D341Med (cell line): ENCODE results near the gene ING5.

ENCODE experiments used
- DNase-seq: peaks from one replicate; pipeline ENCODE4 v3.0.0; 2012; ENCODE audit warnings: low spot score

The ING5 gene

GRCh38 chr2:241776336-241777169 is 74.7 kb downstream of the ING5 start, which contains the start of gene GAL3ST2:
Gene GAL3ST2 (plus strand): TSS chr2:241776822. CDS start chr2:241776956, 134 bp downstream.
- peak; percentile 17 for DNase-seq

DNA sequence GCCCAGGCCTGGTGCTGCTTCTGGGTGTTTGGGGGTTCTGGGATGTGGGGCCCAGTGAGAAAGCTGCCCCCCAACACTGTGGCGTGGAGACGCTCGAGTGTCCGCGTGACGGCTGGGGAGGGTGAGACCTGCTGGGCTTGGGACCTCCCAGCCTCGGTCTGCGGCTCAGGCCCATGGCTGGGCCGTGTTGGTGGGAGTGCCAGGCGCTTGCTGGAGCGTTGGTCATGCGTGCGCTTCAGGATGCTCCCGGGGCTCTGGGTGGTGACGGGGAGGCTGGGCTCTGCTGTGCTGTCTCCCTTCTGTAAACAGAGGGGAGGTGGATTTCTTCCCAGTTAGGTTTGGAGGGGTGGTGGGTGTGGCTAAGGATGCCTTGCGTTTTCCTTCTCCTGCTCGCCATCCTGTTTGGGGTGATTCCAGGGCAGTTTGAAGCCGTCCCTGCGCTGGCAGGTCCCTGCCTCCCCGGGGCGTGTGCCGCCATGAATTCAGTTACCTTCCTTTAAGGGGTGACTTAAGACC is 75.4 kb downstream of the ING5 start:
- DNase-seq: peak; percentile 28

DNA sequence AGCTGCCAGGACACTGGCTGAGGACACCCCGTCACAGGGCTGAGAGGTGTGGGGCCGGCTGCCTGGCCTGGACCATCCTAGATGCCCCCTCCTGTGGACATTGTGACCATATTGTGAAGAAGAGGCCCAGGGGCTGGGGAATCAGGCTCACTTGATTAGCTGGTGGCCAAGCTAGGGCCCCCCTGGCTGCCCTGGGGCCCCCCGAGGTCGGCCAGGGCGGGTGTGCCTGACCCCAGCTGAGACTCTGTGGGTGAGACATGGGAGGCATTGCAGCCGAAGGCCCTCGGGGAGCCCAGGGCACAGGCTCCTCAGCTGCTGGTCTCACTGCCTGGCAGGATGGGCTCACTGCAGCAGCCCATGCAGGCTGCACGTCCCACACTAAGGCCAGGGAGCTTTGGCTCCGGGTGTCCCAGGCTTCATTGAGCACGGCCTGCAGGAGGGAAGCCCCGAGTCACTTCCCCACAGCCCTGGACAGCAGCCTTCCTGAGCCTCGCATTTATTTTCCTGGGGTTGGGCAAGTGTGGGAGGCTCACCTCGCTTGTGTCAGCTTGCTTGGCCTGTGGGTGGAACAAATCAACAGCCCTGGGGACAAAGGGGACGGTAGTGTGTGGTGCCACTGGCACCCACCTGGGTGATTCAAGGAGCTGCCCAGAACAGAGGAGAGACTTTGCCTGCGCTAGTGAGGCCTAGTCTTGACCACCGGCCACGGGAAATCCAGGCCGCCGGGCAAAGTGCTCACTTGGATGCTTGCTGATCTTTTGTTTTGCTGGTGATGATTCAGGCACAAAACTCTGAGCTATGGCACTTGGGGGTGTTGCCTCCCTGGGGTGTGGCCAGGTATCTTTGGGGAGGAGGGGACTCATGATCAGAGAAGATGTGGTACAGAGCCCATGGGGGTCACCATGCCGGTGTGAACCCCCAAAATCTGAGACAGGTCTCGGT is 76.1 kb downstream of the ING5 start:
- DNase-seq: peak; percentile 20
